Activated CD4-positive, alpha-beta memory T cell treated with anti-CD3 and anti-CD28 coated beads for 36 hours (primary cell): ENCODE measurements around the gene IMMP2L. TPM values are rescaled to one million over a fixed set of nuclear protein-coding genes. Genes with fewer than 3 reads are reported as not detected.

Experiments used
- CTCF ChIA-PET: fragments of 350-600 bp; sonication (Branson Sonifier 250); formaldehyde crosslinking; loops from one replicate; lab custom pipeline; 2021; ENCODE audit warnings: antibody characterized with exemption, inconsistent platforms; lab: Charles Lee
- POLR2A ChIA-PET: fragments of 350-600 bp; sonication (Branson Sonifier 250); formaldehyde crosslinking; loops from one replicate; lab custom pipeline; 2021; ENCODE audit warnings: antibody characterized with exemption; lab: Charles Lee
- DNase-seq: peaks from one replicate; pipeline ENCODE4 v3.0.0-alpha.2; 2020
- H3K27ac Mint-ChIP-seq: one replicate; pipeline ENCODE4 v1.8.0; 2021; ENCODE audit warnings: mixed read lengths
- H3K27me3 Mint-ChIP-seq: one replicate; pipeline ENCODE4 v1.8.0; 2021; ENCODE audit warnings: mixed read lengths
- H3K36me3 Mint-ChIP-seq: one replicate; pipeline ENCODE4 v1.8.0; 2021; ENCODE audit warnings: mixed read lengths
- H3K4me1 Mint-ChIP-seq: one replicate; pipeline ENCODE4 v1.8.0; 2021; ENCODE audit warnings: low read depth, mixed read lengths
- H3K4me3 Mint-ChIP-seq: one replicate; pipeline ENCODE4 v1.8.0; 2021; ENCODE audit warnings: mild to moderate bottlenecking, mixed read lengths
- H3K9me3 Mint-ChIP-seq: one replicate; pipeline ENCODE4 v1.8.0; 2021; ENCODE audit warnings: mixed read lengths
- intact Hi-C: fragments of 100-400 bp; cut with micrococcal nuclease; formaldehyde crosslinking; loops from one replicate; pipeline ENCODE4 v1.15.1; 2023
- total RNA-seq, 2 experiments: library from RNA; stranded (reverse); gene quantifications; one replicate each; pipeline ENCODE4 v1.2.3, GENCODE V29; 2021

Gene IMMP2L
- total RNA-seq, 2 experiments from 2014 or later: 14.4 to 20.5 TPM

DNA sequence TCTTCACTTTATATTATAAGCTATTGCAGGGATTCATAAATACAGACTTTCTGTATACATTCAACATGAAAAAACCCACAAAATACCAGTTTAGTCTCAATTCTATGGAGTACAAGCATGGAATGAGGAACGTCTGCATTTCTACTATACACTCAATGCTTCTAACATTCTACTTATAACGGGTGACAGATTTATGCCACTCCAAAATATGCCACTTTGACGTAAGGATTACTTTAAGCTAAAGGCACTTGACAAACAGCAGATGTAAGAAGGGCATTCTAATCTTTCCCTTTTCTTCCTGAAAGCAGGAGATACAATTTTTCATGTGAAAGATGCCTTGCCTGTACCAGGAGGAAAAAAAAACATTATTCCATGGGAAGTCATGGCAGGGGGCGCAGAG, 676.8 kb downstream of the IMMP2L start:
- no peaks in the 10 kb centered on the region for H3K36me3 Mint-ChIP-seq
- CTCF ChIA-PET: no interaction called here
- intact Hi-C loops: no loop called here
- H3K4me1 Mint-ChIP-seq: no peaks in the 10 kb centered on the region
- POLR2A ChIA-PET: no interaction called here
- no peak overlapping the region for H3K27ac Mint-ChIP-seq
- DNase-seq: no peak
- no peak overlapping the region for H3K4me3 Mint-ChIP-seq
- H3K27me3 Mint-ChIP-seq: no peaks in the 10 kb centered on the region
- no peaks in the 10 kb centered on the region for H3K9me3 Mint-ChIP-seq

DNA sequence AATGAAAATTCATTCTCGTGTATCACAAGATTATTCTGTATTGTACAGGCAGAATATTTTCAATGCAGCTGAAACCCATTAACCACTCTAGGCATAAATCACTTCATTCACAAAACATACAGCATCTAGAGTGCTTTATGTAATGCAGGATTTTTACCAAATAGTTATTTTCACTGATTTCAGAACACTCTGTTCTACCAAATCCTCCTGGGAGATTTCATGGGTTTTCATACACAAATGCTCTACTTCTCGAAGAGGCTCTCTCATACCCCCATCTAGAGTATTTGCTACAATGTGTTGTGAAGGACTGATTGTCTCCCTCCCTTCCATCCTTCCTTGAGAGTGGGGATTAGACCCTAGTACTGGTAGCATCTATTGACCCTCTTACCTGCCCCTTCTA, 680.6 kb downstream of the IMMP2L start:
- Mint-ChIP-seq H3K27ac (no peak overlapping the region), H3K9me3 (no peaks in the 10 kb centered on the region), H3K27me3 (no peaks in the 10 kb centered on the region), H3K4me1 (no peaks in the 10 kb centered on the region), H3K4me3 (no peak overlapping the region), H3K36me3 (no peaks in the 10 kb centered on the region)
- no peak for DNase-seq
- ChIA-PET CTCF (no interaction called here), POLR2A (no interaction called here)
- intact Hi-C loops: no loop called here

DNA sequence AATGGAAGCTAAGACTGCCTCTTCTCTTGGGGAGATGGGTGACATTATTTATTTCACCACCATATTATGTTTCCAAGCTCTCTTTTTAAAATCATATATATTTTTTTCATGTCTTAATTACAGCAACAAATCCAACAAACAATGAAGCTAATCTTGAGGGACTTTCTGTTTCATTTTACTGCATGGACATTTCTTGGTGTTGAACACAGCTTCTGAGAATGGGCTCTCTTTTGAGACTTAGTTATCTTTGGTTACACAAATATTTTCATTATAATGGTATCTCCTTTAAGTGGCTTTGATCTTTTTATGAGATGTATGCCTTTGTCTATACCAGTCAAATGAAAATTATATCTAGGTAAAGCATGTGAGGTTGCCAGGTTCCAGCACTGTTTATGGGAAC, 681.3 kb downstream of the IMMP2L start:
- Mint-ChIP-seq H3K4me3 (no peak overlapping the region), H3K4me1 (no peaks in the 10 kb centered on the region)
- DNase-seq: no peak

DNA sequence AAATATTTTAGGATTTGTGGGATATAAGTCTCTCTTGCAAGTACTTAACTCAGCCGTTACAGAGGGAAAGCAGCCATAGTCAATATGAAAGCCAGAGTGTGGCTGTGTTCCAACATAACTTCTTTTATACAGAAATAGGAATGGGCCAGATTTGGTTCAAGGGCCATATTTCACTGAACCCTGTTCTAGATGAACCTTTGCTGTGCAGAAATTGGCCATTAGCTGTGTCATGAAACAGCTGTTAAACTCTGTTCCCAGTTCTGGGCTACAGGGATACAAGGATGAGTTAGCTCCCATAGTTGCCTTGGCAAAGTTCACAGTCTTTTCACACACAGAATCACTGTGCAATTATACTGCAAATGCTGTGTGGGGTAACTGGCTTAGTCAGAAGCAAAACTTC, 685.3 kb downstream of the IMMP2L start:
- H3K4me3 Mint-ChIP-seq: no peak overlapping the region
- H3K4me1 Mint-ChIP-seq: no peaks in the 10 kb centered on the region
- H3K27me3 Mint-ChIP-seq: no peaks in the 10 kb centered on the region
- H3K9me3 Mint-ChIP-seq: no peaks in the 10 kb centered on the region
- intact Hi-C loops: no loop called here
- H3K27ac Mint-ChIP-seq: no peak overlapping the region
- no peak for DNase-seq
- CTCF ChIA-PET: no interaction called here
- H3K36me3 Mint-ChIP-seq: no peaks in the 10 kb centered on the region
- POLR2A ChIA-PET: no interaction called here

More for the DNA sequence above, 681.3 kb downstream of the IMMP2L start:
- H3K36me3 Mint-ChIP-seq: no peaks in the 10 kb centered on the region
- no peaks in the 10 kb centered on the region for H3K27me3 Mint-ChIP-seq
- no peaks in the 10 kb centered on the region for H3K9me3 Mint-ChIP-seq
- CTCF ChIA-PET: no interaction called here
- POLR2A ChIA-PET: no interaction called here
- intact Hi-C loops: no loop called here
- H3K27ac Mint-ChIP-seq: no peak overlapping the region

DNA sequence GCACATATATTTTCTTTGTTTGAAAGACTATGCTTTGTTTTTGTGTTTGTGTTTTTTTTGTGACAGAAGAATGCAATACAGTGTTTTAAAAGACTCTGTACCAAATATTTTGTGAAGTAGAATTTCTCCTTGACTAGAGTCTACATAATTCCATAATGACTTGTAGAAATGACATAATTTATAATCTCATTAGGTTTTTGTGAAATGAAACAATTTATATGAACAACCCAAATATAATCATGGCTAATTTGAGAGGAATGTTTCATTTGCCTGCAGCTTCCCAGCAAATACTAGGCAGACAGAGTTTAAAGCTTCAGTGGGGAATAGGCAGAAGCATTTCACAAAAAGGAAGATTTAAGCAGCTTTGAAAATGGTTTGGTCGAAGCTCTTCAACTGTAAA, 686.9 kb downstream of the IMMP2L start:
- intact Hi-C loops: no loop called here
- ChIA-PET CTCF (no interaction called here), POLR2A (no interaction called here)
- no peak for DNase-seq
- no peaks in the 10 kb centered on the region for H3K27me3 Mint-ChIP-seq
- no peaks in the 10 kb centered on the region for H3K36me3 Mint-ChIP-seq
- H3K9me3 Mint-ChIP-seq: no peaks in the 10 kb centered on the region
- no peaks in the 10 kb centered on the region for H3K4me1 Mint-ChIP-seq
- no peak overlapping the region for H3K4me3 Mint-ChIP-seq
- no peak overlapping the region for H3K27ac Mint-ChIP-seq

DNA sequence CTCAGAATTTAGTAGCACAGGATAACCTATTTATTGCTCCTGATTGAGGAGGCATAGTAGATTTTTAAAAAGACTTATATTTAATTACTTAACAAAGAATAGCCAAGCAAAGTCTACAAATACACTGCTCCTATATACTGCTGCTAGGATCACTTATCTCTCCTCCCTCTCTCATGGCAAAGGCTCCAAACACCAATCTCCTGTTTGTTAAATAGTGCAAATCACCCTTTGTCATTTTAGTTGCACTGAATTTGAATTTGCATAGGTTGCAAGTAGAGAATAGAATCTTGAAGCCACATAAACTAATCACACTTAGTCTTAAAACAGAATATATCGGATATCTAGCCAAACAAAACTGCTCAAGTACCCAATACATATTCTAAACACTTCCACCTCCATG, 690.4 kb downstream of the IMMP2L start:
- Mint-ChIP-seq H3K4me3 (no peak overlapping the region), H3K4me1 (no peaks in the 10 kb centered on the region), H3K27me3 (no peaks in the 10 kb centered on the region), H3K9me3 (peaks cover 3% of the 10 kb centered on the region), H3K27ac (no peak overlapping the region), H3K36me3 (peaks cover 1% of the 10 kb centered on the region)
- intact Hi-C loops: no loop called here
- CTCF ChIA-PET: no interaction called here
- POLR2A ChIA-PET: no interaction called here
- no peak for DNase-seq

DNA sequence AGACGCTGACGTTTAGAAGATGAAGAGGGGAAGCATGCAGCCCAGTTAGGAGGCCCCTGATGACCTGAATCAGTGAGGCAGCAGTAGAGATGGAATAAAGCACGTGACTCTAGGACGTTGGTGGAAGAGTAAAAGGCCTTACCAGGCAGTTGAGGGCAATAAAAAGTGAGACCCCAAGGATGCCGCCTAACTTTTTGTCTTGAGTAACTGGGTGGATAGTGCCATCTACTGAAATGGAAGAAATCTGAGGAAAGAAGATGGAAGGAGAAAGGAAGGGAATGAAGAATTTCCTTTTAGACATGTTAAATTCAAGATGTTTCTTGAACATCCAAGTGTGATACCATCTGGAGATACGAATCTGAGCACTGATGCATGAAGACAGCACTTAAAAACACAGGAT, 691.4 kb downstream of the IMMP2L start:
- Mint-ChIP-seq H3K36me3 (peaks cover 1% of the 10 kb centered on the region), H3K9me3 (peaks cover 3% of the 10 kb centered on the region), H3K27me3 (no peaks in the 10 kb centered on the region), H3K4me1 (no peaks in the 10 kb centered on the region), H3K27ac (no peak overlapping the region), H3K4me3 (no peak overlapping the region)
- ChIA-PET POLR2A (no interaction called here), CTCF (no interaction called here)
- DNase-seq: no peak
- intact Hi-C loops: no loop called here

DNA sequence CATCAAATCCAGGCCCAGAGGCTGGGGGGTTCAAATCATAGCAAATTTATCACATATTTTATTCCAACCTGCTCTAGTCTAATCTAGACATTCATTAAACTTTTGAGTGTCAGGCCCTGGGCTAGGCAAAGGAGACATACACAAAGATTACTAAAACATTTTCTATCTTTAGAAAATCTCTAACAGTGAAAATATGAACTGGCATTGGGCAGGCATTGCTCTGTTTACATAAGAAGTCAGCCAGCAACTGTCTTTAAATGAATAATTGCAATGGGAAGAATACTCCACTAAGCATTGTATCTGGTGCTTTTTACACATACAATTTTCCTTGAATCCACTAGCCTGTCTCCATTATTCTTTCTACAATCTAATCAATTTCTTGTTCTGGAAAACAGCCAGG, 693.8 kb downstream of the IMMP2L start:
- intact Hi-C loops: no loop called here
- Mint-ChIP-seq H3K27me3 (no peaks in the 10 kb centered on the region), H3K4me3 (no peak overlapping the region), H3K27ac (no peak overlapping the region), H3K36me3 (peaks cover 1% of the 10 kb centered on the region), H3K4me1 (no peaks in the 10 kb centered on the region), H3K9me3 (peaks cover 3% of the 10 kb centered on the region)
- ChIA-PET POLR2A (no interaction called here), CTCF (no interaction called here)
- DNase-seq: no peak

DNA sequence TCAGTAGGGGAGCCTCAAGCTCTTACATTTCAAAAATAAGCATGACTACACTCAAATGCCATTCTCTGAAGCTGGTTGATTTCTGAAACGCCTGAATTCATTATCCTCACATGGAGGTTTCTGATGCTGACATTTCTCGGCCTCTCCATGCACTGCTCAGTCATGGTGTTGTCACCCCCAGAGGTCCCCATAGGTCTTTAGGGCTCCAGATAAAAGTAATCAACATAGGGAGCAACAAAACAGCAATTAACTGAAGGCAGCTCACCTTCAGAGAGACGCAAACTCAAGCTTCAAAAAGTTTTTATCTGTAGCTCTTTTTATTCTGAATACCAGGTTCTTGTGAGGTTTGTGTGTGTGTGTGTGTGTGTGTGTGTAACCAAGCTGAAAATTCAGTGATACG, 694.5 kb downstream of the IMMP2L start:
- CTCF ChIA-PET: no interaction called here
- H3K4me1 Mint-ChIP-seq: no peaks in the 10 kb centered on the region
- intact Hi-C loops: no loop called here

DNA sequence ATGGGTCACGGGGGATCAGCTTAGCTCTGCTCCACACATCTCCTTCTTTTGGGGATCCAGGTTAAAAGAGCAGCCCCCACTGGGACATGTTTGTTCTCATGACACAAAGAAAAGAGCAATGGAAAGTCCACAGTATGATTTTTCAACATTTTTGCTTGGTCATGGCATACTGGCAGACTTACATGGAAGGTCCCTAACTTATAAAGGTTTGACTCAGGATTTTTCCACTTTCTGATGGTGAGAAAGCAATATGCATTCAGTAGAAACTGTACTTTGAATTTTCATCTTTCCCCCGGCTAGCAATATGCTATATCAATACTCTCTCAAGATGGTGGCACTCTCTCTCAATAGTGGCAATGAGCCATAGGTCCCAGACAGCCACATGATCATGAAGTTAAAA, 699.0 kb downstream of the IMMP2L start:
- H3K27me3 Mint-ChIP-seq: no peaks in the 10 kb centered on the region
- H3K27ac Mint-ChIP-seq: no peak overlapping the region
- H3K4me1 Mint-ChIP-seq: peaks cover 2% of the 10 kb centered on the region
- H3K9me3 Mint-ChIP-seq: peaks cover 3% of the 10 kb centered on the region
- POLR2A ChIA-PET: no interaction called here
- peaks cover 1% of the 10 kb centered on the region for H3K36me3 Mint-ChIP-seq
- no peak for DNase-seq
- CTCF ChIA-PET: no interaction called here
- no peak overlapping the region for H3K4me3 Mint-ChIP-seq
- intact Hi-C loops: no loop called here

More for the DNA sequence above, 694.5 kb downstream of the IMMP2L start:
- Mint-ChIP-seq H3K27ac (no peak overlapping the region), H3K36me3 (peaks cover 1% of the 10 kb centered on the region), H3K4me3 (no peak overlapping the region), H3K9me3 (peaks cover 3% of the 10 kb centered on the region), H3K27me3 (no peaks in the 10 kb centered on the region)
- POLR2A ChIA-PET: no interaction called here
- no peak for DNase-seq

DNA sequence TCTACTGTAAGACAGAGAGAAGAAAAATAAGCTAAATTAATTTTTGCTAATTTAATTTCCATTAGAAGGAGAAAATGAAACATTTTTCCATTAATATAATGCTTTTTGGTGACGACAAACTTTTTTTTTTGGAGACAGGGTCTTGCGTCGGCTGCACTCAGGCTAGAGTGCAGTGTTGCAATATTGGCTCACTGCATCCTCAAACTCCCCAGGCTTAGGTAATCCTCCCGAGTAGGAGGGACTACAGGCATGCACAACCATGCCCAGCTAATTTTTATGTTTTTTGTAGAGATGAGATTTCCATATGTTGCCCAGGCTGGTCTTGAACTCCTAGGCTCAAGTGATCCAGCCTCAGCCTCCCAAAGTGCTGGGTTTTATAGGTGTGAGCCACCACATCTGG, 701.1 kb downstream of the IMMP2L start:
- no peak overlapping the region for H3K4me3 Mint-ChIP-seq
- no peak for DNase-seq
- intact Hi-C loops: no loop called here
- ChIA-PET POLR2A (no interaction called here), CTCF (interaction anchor here (0.6 to 1.2 kb wide), 2 partner anchors 238 to 756 kb away, joined by 3 read pairs; no protein-coding TSS in a partner anchor)
- H3K4me1 Mint-ChIP-seq: peaks cover 2% of the 10 kb centered on the region
- no peaks in the 10 kb centered on the region for H3K9me3 Mint-ChIP-seq
- H3K27ac Mint-ChIP-seq: no peak overlapping the region
- H3K36me3 Mint-ChIP-seq: no peaks in the 10 kb centered on the region
- no peaks in the 10 kb centered on the region for H3K27me3 Mint-ChIP-seq

DNA sequence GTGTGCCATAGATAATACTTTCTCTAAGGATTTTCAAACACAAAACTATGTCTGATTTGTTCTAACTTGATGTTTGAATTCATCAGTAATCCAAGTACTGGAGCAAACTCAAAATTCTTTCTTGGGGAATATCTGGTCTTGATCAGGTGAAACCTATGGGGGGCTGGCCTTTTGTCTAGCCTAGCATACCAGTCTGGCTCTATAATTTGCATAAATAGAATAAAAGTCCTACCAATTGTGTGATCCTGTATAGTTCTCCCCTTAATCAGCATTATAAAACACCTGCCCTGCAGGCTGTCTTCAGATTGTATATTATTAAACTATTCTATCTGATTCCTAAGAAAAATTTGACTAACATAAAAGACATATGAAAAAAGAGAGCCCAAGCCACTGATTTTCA, 705.2 kb downstream of the IMMP2L start:
- intact Hi-C loops: no loop called here
- DNase-seq: no peak
- no peak overlapping the region for H3K27ac Mint-ChIP-seq
- H3K4me1 Mint-ChIP-seq: peaks cover 2% of the 10 kb centered on the region
- H3K9me3 Mint-ChIP-seq: no peaks in the 10 kb centered on the region
- POLR2A ChIA-PET: no interaction called here
- no peaks in the 10 kb centered on the region for H3K27me3 Mint-ChIP-seq
- no peak overlapping the region for H3K4me3 Mint-ChIP-seq
- H3K36me3 Mint-ChIP-seq: no peaks in the 10 kb centered on the region
- CTCF ChIA-PET: no interaction called here

DNA sequence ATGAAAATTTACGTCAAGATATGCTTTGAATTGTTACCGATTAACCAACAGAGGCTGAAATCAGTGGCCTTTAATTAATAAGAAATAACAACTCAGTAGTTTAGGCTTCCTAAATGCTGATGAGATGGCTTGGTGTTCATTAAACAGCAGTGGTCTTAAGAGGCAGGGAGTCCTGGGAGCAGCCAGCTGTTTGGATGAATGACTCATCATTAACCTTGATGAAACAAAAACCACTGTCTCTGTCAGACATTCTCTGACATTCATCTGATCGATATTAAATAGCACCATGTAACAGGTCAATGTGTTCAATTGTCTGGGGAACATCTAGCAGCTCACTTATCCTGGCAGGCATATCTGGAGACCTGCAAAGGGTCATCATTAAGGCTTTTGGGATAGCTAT, 705.6 kb downstream of the IMMP2L start:
- H3K4me1 Mint-ChIP-seq: peaks cover 2% of the 10 kb centered on the region
- intact Hi-C loops: no loop called here
- H3K27me3 Mint-ChIP-seq: no peaks in the 10 kb centered on the region
- ChIA-PET POLR2A (no interaction called here), CTCF (interaction anchor here (1.0 kb wide), 1 partner anchor 236 kb away, joined by 3 read pairs; no protein-coding TSS in a partner anchor)
- no peak overlapping the region for H3K27ac Mint-ChIP-seq
- H3K36me3 Mint-ChIP-seq: no peaks in the 10 kb centered on the region
- DNase-seq: no peak
- H3K9me3 Mint-ChIP-seq: no peaks in the 10 kb centered on the region
- no peak overlapping the region for H3K4me3 Mint-ChIP-seq
